ENCODE results near the gene DENND4B. TPM values are rescaled to one million over a fixed set of nuclear protein-coding genes. Genes with fewer than 3 reads are reported as not detected.

The DENND4B gene
- total RNA-seq, 1 experiment from 2014 or later, result 39.6 TPM

- H3K9me2 ChIP-seq (replicated peaks; ENCODE audit: insufficient read depth, low read length), result no peaks in the 10 kb centered on the region
- H3K9me3 ChIP-seq (ENCODE audit: low read length), result no peaks in the 10 kb centered on the region
- peaks cover 95% of the 10 kb centered on the region for H3K79me2 ChIP-seq (ENCODE audit: low read length)
- H3K4me3 ChIP-seq (ENCODE audit: low read length), result no peak overlapping the region
- no peak overlapping the region for H2AFZ ChIP-seq (ENCODE audit: low read length)
- no peaks in the 10 kb centered on the region for H3K27me3 ChIP-seq (ENCODE audit: low read length)
- H3K4me2 ChIP-seq (ENCODE audit: low read depth, low read length, poor library complexity, severe bottlenecking), result peak overlapping the region; percentile 11
- DNase-seq, result no peak
- H3K27ac ChIP-seq (ENCODE audit: low read length), result peak overlapping the region; percentile 70
- peaks cover 7% of the 10 kb centered on the region for H3K36me3 ChIP-seq (ENCODE audit: insufficient read depth, low read length)
- no peak overlapping the region for H3K9ac ChIP-seq (ENCODE audit: low read length)
- no peaks in the 10 kb centered on the region; the same call in 1 of the 2 replicates for H4K20me1 ChIP-seq (ENCODE audit: insufficient read depth, low read depth, low read length)
- H3K4me1 ChIP-seq (ENCODE audit: low read length), result peaks cover 49% of the 10 kb centered on the region
Observed at GRCh38 chr1:153883223-153883622, 63.3 kb downstream of the DENND4B start.

- H3K9me3 ChIP-seq (ENCODE audit: low read length), result no peaks in the 10 kb centered on the region
- H3K4me3 ChIP-seq (ENCODE audit: low read length), result no peak overlapping the region
- H2AFZ ChIP-seq (ENCODE audit: low read length), result no peak overlapping the region
- H4K20me1 ChIP-seq (ENCODE audit: insufficient read depth, low read depth, low read length), result no peaks in the 10 kb centered on the region; the same call in 1 of the 2 replicates
- DNase-seq, result no peak
- H3K27me3 ChIP-seq (ENCODE audit: low read length), result no peaks in the 10 kb centered on the region
- H3K9me2 ChIP-seq (replicated peaks; ENCODE audit: insufficient read depth, low read length), result no peaks in the 10 kb centered on the region
- peaks cover 7% of the 10 kb centered on the region for H3K36me3 ChIP-seq (ENCODE audit: insufficient read depth, low read length)
- H3K27ac ChIP-seq (ENCODE audit: low read length), result peak overlapping the region; percentile 70
- peaks cover 95% of the 10 kb centered on the region for H3K79me2 ChIP-seq (ENCODE audit: low read length)
- peaks cover 49% of the 10 kb centered on the region for H3K4me1 ChIP-seq (ENCODE audit: low read length)
- no peak overlapping the region for H3K4me2 ChIP-seq (ENCODE audit: low read depth, low read length, poor library complexity, severe bottlenecking)
- no peak overlapping the region for H3K9ac ChIP-seq (ENCODE audit: low read length)
Observed at GRCh38 chr1:153882296-153882912, 64.1 kb downstream of the DENND4B start.

- Histone ChIP-seq H3K9ac (ENCODE audit: low read length) (no peak overlapping the region), H3K36me3 (ENCODE audit: insufficient read depth, low read length) (peaks cover under 1% of the 10 kb centered on the region; the same call in 1 of the 2 replicates), H3K27ac (ENCODE audit: low read length) (no peak overlapping the region), H3K9me2 (replicated peaks; ENCODE audit: insufficient read depth, low read length) (no peaks in the 10 kb centered on the region), H3K4me3 (ENCODE audit: low read length) (no peak overlapping the region), H2AFZ (ENCODE audit: low read length) (no peak overlapping the region), H3K4me1 (ENCODE audit: low read length) (peaks cover 43% of the 10 kb centered on the region), H3K27me3 (ENCODE audit: low read length) (no peaks in the 10 kb centered on the region), H3K79me2 (ENCODE audit: low read length) (peaks cover 95% of the 10 kb centered on the region), H3K9me3 (ENCODE audit: low read length) (no peaks in the 10 kb centered on the region), H3K4me2 (ENCODE audit: low read depth, low read length, poor library complexity, severe bottlenecking) (no peak overlapping the region), H4K20me1 (ENCODE audit: insufficient read depth, low read depth, low read length) (no peaks in the 10 kb centered on the region; the same call in 1 of the 2 replicates)
- DNase-seq, result no peak
Observed at GRCh38 chr1:153881751-153882150, 64.8 kb downstream of the DENND4B start.

GRCh38 chr1:153880962-153881361 lies 65.6 kb downstream of the DENND4B start:
- Histone ChIP-seq H3K9me3 (ENCODE audit: low read length) (no peaks in the 10 kb centered on the region), H3K4me1 (ENCODE audit: low read length) (peaks cover 39% of the 10 kb centered on the region), H4K20me1 (ENCODE audit: insufficient read depth, low read depth, low read length) (no peaks in the 10 kb centered on the region; the same call in 1 of the 2 replicates), H3K27me3 (ENCODE audit: low read length) (no peaks in the 10 kb centered on the region), H3K9me2 (replicated peaks; ENCODE audit: insufficient read depth, low read length) (no peaks in the 10 kb centered on the region), H2AFZ (ENCODE audit: low read length) (no peak overlapping the region), H3K9ac (ENCODE audit: low read length) (no peak overlapping the region), H3K79me2 (ENCODE audit: low read length) (peaks cover 94% of the 10 kb centered on the region), H3K27ac (ENCODE audit: low read length) (no peak overlapping the region), H3K4me2 (ENCODE audit: low read depth, low read length, poor library complexity, severe bottlenecking) (no peak overlapping the region), H3K36me3 (ENCODE audit: insufficient read depth, low read length) (no peaks in the 10 kb centered on the region), H3K4me3 (ENCODE audit: low read length) (no peak overlapping the region)
- DNase-seq, result no peak

- H3K4me3 ChIP-seq (ENCODE audit: low read length), result no peak overlapping the region
- no peaks in the 10 kb centered on the region; the same call in none of the 2 replicates for H4K20me1 ChIP-seq (ENCODE audit: insufficient read depth, low read depth, low read length)
- peaks cover 33% of the 10 kb centered on the region for H3K4me1 ChIP-seq (ENCODE audit: low read length)
- no peak for DNase-seq
- no peaks in the 10 kb centered on the region for H3K9me3 ChIP-seq (ENCODE audit: low read length)
- H3K4me2 ChIP-seq (ENCODE audit: low read depth, low read length, poor library complexity, severe bottlenecking), result no peak overlapping the region
- H3K9me2 ChIP-seq (replicated peaks; ENCODE audit: insufficient read depth, low read length), result no peaks in the 10 kb centered on the region
- H3K9ac ChIP-seq (ENCODE audit: low read length), result no peak overlapping the region
- no peaks in the 10 kb centered on the region for H3K36me3 ChIP-seq (ENCODE audit: insufficient read depth, low read length)
- peaks cover 95% of the 10 kb centered on the region for H3K79me2 ChIP-seq (ENCODE audit: low read length)
- no peak overlapping the region for H2AFZ ChIP-seq (ENCODE audit: low read length)
- no peak overlapping the region for H3K27ac ChIP-seq (ENCODE audit: low read length)
- no peaks in the 10 kb centered on the region for H3K27me3 ChIP-seq (ENCODE audit: low read length)
Observed at GRCh38 chr1:153880024-153880423, 66.5 kb downstream of the DENND4B start.

Small RNA genes lying within 50 kb of the gene (small RNA-seq; reads per million reads assigned to genes)
- gene AL831737.1 (0.16 reads per million), gene MIR6737 (not detected)

Other genes starting within 250 kb of the DENND4B start
- gene INTS3, start 218.7 kb downstream of the DENND4B start, total RNA-seq (2014; rRNA removed; shearing (Covaris generic); ENCODE audit: low replicate concordance), result 36.3 and 65.4 TPM in 2 replicates
- 4.4 and 18.1 TPM in 2 replicates for gene SLC27A3, start 171.3 kb downstream of the DENND4B start, total RNA-seq (2014; rRNA removed; shearing (Covaris generic); ENCODE audit: low replicate concordance)
- 12.0 and 21.8 TPM in 2 replicates for gene GATAD2B, start 23.7 kb downstream of the DENND4B start, total RNA-seq (2014; rRNA removed; shearing (Covaris generic); ENCODE audit: low replicate concordance)
- gene CRTC2, start 11.9 kb upstream of the DENND4B start, total RNA-seq (2014; rRNA removed; shearing (Covaris generic); ENCODE audit: low replicate concordance), result 27.9 and 28.3 TPM in 2 replicates
- gene SLC39A1, start 16.8 kb upstream of the DENND4B start, total RNA-seq (2014; rRNA removed; shearing (Covaris generic); ENCODE audit: low replicate concordance), result 27.1 and 59.5 TPM in 2 replicates
- 22.2 and 44.0 TPM in 2 replicates for gene CREB3L4, start 21.2 kb upstream of the DENND4B start, total RNA-seq (2014; rRNA removed; shearing (Covaris generic); ENCODE audit: low replicate concordance)
- 314 and 343 TPM in 2 replicates for gene JTB, start 31.0 kb upstream of the DENND4B start, total RNA-seq (2014; rRNA removed; shearing (Covaris generic); ENCODE audit: low replicate concordance)
- gene RAB13, start 39.6 kb upstream of the DENND4B start, total RNA-seq (2014; rRNA removed; shearing (Covaris generic); ENCODE audit: low replicate concordance), result 5.8 and 8.9 TPM in 2 replicates
- gene RPS27, start 44.0 kb upstream of the DENND4B start, total RNA-seq (2014; rRNA removed; shearing (Covaris generic); ENCODE audit: low replicate concordance), result 5,228 and 8,421 TPM in 2 replicates
- not detected in 2 replicates for gene NUP210L, start 208.4 kb upstream of the DENND4B start, total RNA-seq (2014; rRNA removed; shearing (Covaris generic); ENCODE audit: low replicate concordance)
- 257 and 258 TPM in 2 replicates for gene TPM3, start 245.4 kb upstream of the DENND4B start, total RNA-seq (2014; rRNA removed; shearing (Covaris generic); ENCODE audit: low replicate concordance)

Data from Karpas-422 (cell line).